Kidney tubule cell (primary cell): ENCODE results near the gene PRAF2.

Source experiments
- DNase-seq: peaks from one replicate; pipeline ENCODE4 v3.0.0-alpha.2; 2018; ENCODE audit warnings: low spot score

The PRAF2 gene

DNA sequence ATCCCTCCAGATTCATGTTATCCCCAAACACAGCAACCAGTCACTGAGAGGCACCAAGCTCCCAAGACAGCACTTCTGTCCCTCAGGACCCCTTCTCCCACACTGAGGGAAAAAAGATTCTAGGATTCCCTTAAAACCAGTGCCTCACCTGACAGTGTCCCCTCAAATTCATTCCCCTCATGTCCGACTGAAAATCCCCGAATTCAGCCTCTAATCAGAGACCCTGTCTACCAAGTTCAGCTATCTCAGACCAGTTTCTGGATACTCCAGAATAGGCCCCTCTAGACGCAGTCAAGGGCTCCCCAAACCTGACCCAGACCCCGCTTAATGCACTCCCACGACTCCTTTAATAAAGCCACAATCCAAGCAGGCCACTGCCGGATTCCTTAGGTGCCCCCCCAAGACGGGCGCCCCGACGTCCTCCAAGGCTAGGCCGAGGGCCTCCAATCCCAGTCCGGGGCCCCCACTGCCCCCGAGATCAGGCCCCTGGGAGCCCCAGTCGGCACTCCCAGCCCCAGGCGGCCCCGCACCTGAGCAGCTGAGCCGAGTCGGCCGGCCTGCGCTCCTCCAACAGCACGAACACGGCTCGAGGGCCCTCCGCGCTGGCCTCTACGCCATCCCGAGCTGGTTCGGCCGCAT is 31.1 kb downstream of the PRAF2 start:
- DNase-seq, result no peak

GRCh38 chrX:49041744-49042580 is 31.8 kb downstream of the PRAF2 start:
- DNase-seq, result peak; percentile 82

DNA sequence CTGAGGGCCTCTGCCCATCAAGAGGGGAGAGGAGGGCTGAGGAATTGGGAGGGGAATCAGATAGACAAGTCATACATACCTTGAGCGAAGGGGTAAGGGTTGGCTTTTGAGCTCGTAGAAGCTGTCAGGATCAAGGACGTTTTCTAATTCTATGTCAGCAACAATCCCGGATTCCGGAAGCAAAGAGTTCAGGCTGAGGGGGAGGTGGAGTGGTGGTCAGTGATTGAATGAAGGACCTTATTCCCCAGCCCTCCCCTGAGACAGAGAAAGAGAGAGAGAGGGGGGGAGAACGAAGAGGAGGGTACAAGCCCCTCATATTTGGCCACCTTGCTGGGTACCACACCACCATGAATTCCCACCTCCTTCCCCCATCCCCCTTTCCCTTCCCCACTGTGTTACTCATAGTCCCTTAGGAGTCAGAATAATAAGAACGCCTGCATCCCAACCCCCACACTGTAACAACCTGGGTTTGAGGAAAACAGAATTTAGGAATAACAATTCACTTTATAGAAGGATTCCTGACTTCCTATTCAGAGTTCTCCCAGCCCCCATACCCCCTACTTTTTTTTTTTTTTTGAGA is 33.3 kb downstream of the PRAF2 start:
- DNase-seq, result peak; percentile 28

GRCh38 chrX:49039598-49040375 is 34.0 kb downstream of the PRAF2 start:
- peak; percentile 92 for DNase-seq

DNA sequence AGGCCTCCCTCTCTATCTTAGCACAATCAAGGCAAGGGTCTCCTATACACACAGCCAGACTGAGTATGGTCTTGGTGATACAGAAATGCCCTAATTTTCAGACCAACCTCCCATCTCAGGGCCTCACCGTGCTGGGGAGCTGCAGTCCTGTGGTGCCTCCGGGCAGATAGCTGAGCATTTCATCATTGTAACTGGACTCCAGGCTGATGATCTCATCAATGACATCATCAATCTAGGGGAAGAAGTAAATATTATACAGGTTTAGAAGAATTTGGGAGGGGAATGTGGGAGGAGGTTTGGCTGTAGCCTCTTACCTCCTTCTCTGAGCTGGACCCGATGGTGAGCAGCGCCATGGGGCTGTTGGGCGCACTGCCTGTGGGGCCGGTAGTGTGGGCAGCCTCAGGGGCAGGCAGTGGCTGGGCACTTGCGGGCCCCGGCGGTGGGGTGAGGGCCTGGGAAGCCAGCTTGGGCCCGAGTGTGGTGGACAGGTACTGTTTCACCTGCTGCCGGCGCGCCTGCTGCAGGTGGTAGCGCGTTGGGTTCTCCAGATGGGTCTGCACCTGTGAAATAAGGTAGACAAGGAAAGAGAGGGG is 35.8 kb downstream of the PRAF2 start:
- DNase-seq, result peak; percentile 16

- DNase-seq, result no peak
These were observed 43.5 kb downstream of the PRAF2 start for GRCh38 chrX:49030283-49030682.

DNA sequence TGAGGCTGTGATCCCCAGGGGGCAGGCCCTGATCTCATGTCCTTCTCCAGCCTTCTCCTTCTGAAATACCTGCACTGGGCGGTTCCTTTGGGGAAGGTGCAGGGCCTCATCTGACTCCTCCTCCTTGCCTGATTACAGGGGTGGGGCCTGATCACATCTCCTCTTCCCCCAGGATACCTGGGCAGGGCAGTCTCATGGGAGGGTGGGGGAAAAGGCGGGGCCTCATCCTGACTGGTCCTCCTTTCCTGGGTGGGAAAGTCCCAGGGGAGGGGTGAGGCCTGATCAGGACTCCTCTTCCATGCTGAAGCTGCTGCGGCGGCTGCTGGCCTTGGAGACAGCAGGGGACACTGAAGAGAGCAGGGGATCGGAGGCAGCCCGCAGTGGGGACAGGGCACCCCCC is 43.9 kb downstream of the PRAF2 start:
- peak; percentile 59 for DNase-seq
